ENCODE measurements around the gene PCCA.
"Not testable (repeated sequence)": the region's sequence is repeated elsewhere in the genome, so short reads cannot be mapped to it uniquely, and the experiment has no call there.

The PCCA gene

GRCh38 chr13:100254002-100254401 lies 165.1 kb downstream of the PCCA start:
- no peak for DNase-seq

- no peak for DNase-seq
These were observed 173.5 kb downstream of the PCCA start for GRCh38 chr13:100262404-100262803.

GRCh38 chr13:100266026-100266425 lies 177.1 kb downstream of the PCCA start:
- no peak for DNase-seq

GRCh38 chr13:100269837-100270236 lies 180.9 kb downstream of the PCCA start:
- no peak for DNase-seq

GRCh38 chr13:100273138-100273537 lies 184.2 kb downstream of the PCCA start:
- DNase-seq, result no peak

GRCh38 chr13:100273552-100273951 lies 184.7 kb downstream of the PCCA start:
- DNase-seq, result no peak

GRCh38 chr13:100274942-100275506 lies 186.1 kb downstream of the PCCA start:
- no peak for DNase-seq

- no peak for DNase-seq
These were observed 186.9 kb downstream of the PCCA start for GRCh38 chr13:100275746-100276145.

GRCh38 chr13:100280681-100281080 lies 191.8 kb downstream of the PCCA start:
- DNase-seq, result no peak

GRCh38 chr13:100282306-100282705 lies 193.4 kb downstream of the PCCA start:
- DNase-seq, result not testable (repeated sequence)

- DNase-seq, result no peak
These were observed 201.4 kb downstream of the PCCA start for GRCh38 chr13:100290165-100290801.

GRCh38 chr13:100291624-100292023 lies 202.7 kb downstream of the PCCA start:
- DNase-seq, result no peak

- no peak for DNase-seq
These were observed 208.5 kb downstream of the PCCA start for GRCh38 chr13:100297413-100297812.

GRCh38 chr13:100298116-100298681 lies 209.3 kb downstream of the PCCA start:
- DNase-seq, result no peak

- no peak for DNase-seq
These were observed 209.8 kb downstream of the PCCA start for GRCh38 chr13:100298691-100299090.

GRCh38 chr13:100300243-100300642 lies 211.3 kb downstream of the PCCA start:
- DNase-seq, result no peak

- no peak for DNase-seq
These were observed 211.8 kb downstream of the PCCA start for GRCh38 chr13:100300708-100301107.

- DNase-seq, result no peak
These were observed 212.5 kb downstream of the PCCA start for GRCh38 chr13:100301418-100301817.

GRCh38 chr13:100302391-100302790 lies 213.5 kb downstream of the PCCA start:
- no peak for DNase-seq

- DNase-seq, result no peak
These were observed 215.3 kb downstream of the PCCA start for GRCh38 chr13:100304229-100304628.

GRCh38 chr13:100305398-100305797 lies 216.5 kb downstream of the PCCA start:
- DNase-seq, result no peak

GRCh38 chr13:100306030-100306429 lies 217.1 kb downstream of the PCCA start:
- DNase-seq, result no peak

GRCh38 chr13:100306434-100306999 lies 217.6 kb downstream of the PCCA start:
- no peak for DNase-seq
